Measurements from ENCODE around the gene RGS3. TPM values are rescaled to one million over a fixed set of nuclear protein-coding genes. Genes with fewer than 3 reads are reported as not detected.

RGS3 gene
- total and polyA plus RNA-seq, 2 experiments from 2014 or later: 44.5 to 48.6 TPM

DNA sequence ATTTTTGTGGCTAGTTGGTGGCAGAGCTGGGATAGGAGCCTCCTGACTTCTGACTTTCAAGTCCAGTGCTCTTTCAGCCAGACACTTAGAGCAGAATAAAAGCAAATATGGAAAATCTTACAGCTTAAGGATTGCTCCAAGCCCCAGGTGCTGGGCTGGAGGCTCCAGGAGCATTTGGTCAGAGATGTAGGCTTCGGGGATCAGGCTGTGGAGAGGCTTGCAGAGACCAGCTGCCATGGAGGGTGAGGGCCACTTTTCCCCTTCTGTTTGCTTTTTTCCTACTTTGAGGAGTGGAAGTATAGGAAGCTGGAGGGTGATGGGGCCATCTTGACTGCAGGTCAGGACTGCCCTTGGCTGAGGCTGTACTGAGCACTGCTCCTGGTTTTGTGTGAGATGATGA, 58.9 kb downstream of the RGS3 start:
- no peak overlapping the region for H3K4me2 ChIP-seq (ENCODE audit: unreplicated experiment)
- no peak for DNase-seq
- H3K9me3 ChIP-seq (ENCODE audit: low read depth): no peaks in the 10 kb centered on the region
- H3K36me3 ChIP-seq (ENCODE audit: low read depth): no peaks in the 10 kb centered on the region
- no peaks in the 10 kb centered on the region for H3K27me3 ChIP-seq (replicated peaks; ENCODE audit: insufficient read depth)
- in situ Hi-C loops (cut with MboI): no loop called here
- H3K79me2 ChIP-seq (ENCODE audit: insufficient read depth): no peaks in the 10 kb centered on the region
- peaks cover 18% of the 10 kb centered on the region for H3K4me1 ChIP-seq (ENCODE audit: insufficient read depth)
- no peak for TF ChIP-seq EZH2phosphoT487 (IDR thresholded peaks at IDR 0.05; ENCODE audit: insufficient read depth, low read depth)
- TF ChIP-seq EZH2 (IDR thresholded peaks at IDR 0.05; ENCODE audit: insufficient read depth, poor library complexity, severe bottlenecking): no peak
- H2AFZ ChIP-seq: no peak overlapping the region
- no peaks in the 10 kb centered on the region for H3K9me2 ChIP-seq (ENCODE audit: insufficient read depth)
- WGBS, 2 experiments (ENCODE audit: low coverage in 1 of 2, low lambda C conversion rate in 2 of 2, missing lambda C conversion rate in 2 of 2): 89 to 94% methylated on average over 1 of the region's 1 CpG
- H3K9ac ChIP-seq: no peak overlapping the region
- no peaks in the 10 kb centered on the region for H4K20me1 ChIP-seq (ENCODE audit: insufficient read depth)
- H3K4me3 ChIP-seq: no peak overlapping the region
- H3K27ac ChIP-seq: no peak overlapping the region
- H3F3A ChIP-seq (ENCODE audit: insufficient read depth): no peaks in the 10 kb centered on the region

- no peaks in the 10 kb centered on the region for H3K27me3 ChIP-seq (replicated peaks; ENCODE audit: insufficient read depth)
- H2AFZ ChIP-seq: no peak overlapping the region
- no peak for DNase-seq
- in situ Hi-C loops (cut with MboI): no loop called here
- H3K4me1 ChIP-seq (ENCODE audit: insufficient read depth): peaks cover 18% of the 10 kb centered on the region
- H3K9me2 ChIP-seq (ENCODE audit: insufficient read depth): no peaks in the 10 kb centered on the region
- H3K27ac ChIP-seq: no peak overlapping the region
- TF ChIP-seq EZH2 (IDR thresholded peaks at IDR 0.05; ENCODE audit: insufficient read depth, poor library complexity, severe bottlenecking) (no peak), EZH2phosphoT487 (IDR thresholded peaks at IDR 0.05; ENCODE audit: insufficient read depth, low read depth) (no peak)
- H3K4me2 ChIP-seq (ENCODE audit: unreplicated experiment): no peak overlapping the region
- no peaks in the 10 kb centered on the region for H3K79me2 ChIP-seq (ENCODE audit: insufficient read depth)
- H3F3A ChIP-seq (ENCODE audit: insufficient read depth): no peaks in the 10 kb centered on the region
- no peak overlapping the region for H3K9ac ChIP-seq
- H3K9me3 ChIP-seq (ENCODE audit: low read depth): no peaks in the 10 kb centered on the region
- no peak overlapping the region for H3K4me3 ChIP-seq
- H4K20me1 ChIP-seq (ENCODE audit: insufficient read depth): no peaks in the 10 kb centered on the region
- 82 to 86% methylated on average over 8 of the region's 8 CpGs for WGBS, 2 experiments (ENCODE audit: low coverage in 1 of 2, low lambda C conversion rate in 2 of 2, missing lambda C conversion rate in 2 of 2)
- no peaks in the 10 kb centered on the region for H3K36me3 ChIP-seq (ENCODE audit: low read depth)
Observed at GRCh38 chr9:113522858-113523257, 59.3 kb downstream of the RGS3 start.

- Histone ChIP-seq H3K36me3 (ENCODE audit: low read depth) (no peaks in the 10 kb centered on the region), H3K27me3 (replicated peaks; ENCODE audit: insufficient read depth) (no peaks in the 10 kb centered on the region), H3K79me2 (ENCODE audit: insufficient read depth) (no peaks in the 10 kb centered on the region), H3K9me3 (ENCODE audit: low read depth) (no peaks in the 10 kb centered on the region), H3K27ac (no peak overlapping the region), H3K9ac (no peak overlapping the region), H3F3A (ENCODE audit: insufficient read depth) (no peaks in the 10 kb centered on the region), H2AFZ (peak overlapping the region; percentile 66), H4K20me1 (ENCODE audit: insufficient read depth) (no peaks in the 10 kb centered on the region), H3K4me1 (ENCODE audit: insufficient read depth) (peaks cover 18% of the 10 kb centered on the region), H3K9me2 (ENCODE audit: insufficient read depth) (no peaks in the 10 kb centered on the region), H3K4me2 (ENCODE audit: unreplicated experiment) (no peak overlapping the region), H3K4me3 (no peak overlapping the region)
- WGBS, 2 experiments (ENCODE audit: low coverage in 1 of 2, low lambda C conversion rate in 2 of 2, missing lambda C conversion rate in 2 of 2): 20 to 25% methylated on average over 19 of the region's 19 CpGs
- in situ Hi-C loops (cut with MboI): no loop called here
- TF ChIP-seq EZH2phosphoT487 (IDR thresholded peaks at IDR 0.05; ENCODE audit: insufficient read depth, low read depth) (no peak), EZH2 (IDR thresholded peaks at IDR 0.05; ENCODE audit: insufficient read depth, poor library complexity, severe bottlenecking) (no peak)
- peak; percentile 38 for DNase-seq
Observed at GRCh38 chr9:113523421-113524141, 60.1 kb downstream of the RGS3 start.

- Histone ChIP-seq H3K4me3 (no peak overlapping the region), H3K4me2 (ENCODE audit: unreplicated experiment) (no peak overlapping the region), H3K9me2 (ENCODE audit: insufficient read depth) (no peaks in the 10 kb centered on the region), H3K79me2 (ENCODE audit: insufficient read depth) (no peaks in the 10 kb centered on the region), H3K9me3 (ENCODE audit: low read depth) (no peaks in the 10 kb centered on the region), H2AFZ (no peak overlapping the region), H4K20me1 (ENCODE audit: insufficient read depth) (no peaks in the 10 kb centered on the region), H3K27me3 (replicated peaks; ENCODE audit: insufficient read depth) (no peaks in the 10 kb centered on the region), H3K36me3 (ENCODE audit: low read depth) (no peaks in the 10 kb centered on the region), H3K9ac (no peak overlapping the region), H3K27ac (no peak overlapping the region), H3K4me1 (ENCODE audit: insufficient read depth) (peaks cover 17% of the 10 kb centered on the region), H3F3A (ENCODE audit: insufficient read depth) (no peaks in the 10 kb centered on the region)
- WGBS, 2 experiments (ENCODE audit: low coverage in 1 of 2, low lambda C conversion rate in 2 of 2, missing lambda C conversion rate in 2 of 2): 77 to 79% methylated on average over 4 of the region's 4 CpGs
- peak; percentile 15 for DNase-seq
- in situ Hi-C loops (cut with MboI): no loop called here
- TF ChIP-seq EZH2 (IDR thresholded peaks at IDR 0.05; ENCODE audit: insufficient read depth, poor library complexity, severe bottlenecking) (no peak), EZH2phosphoT487 (IDR thresholded peaks at IDR 0.05; ENCODE audit: insufficient read depth, low read depth) (no peak)
Observed at GRCh38 chr9:113524468-113524867, 60.9 kb downstream of the RGS3 start.

All from GM23248 (cell line).